Measurements from ENCODE around the gene SSB. TPM values are rescaled to one million over a fixed set of nuclear protein-coding genes. Genes with fewer than 3 reads are reported as not detected.
A peak's percentile ranks its signal among the peaks of the same experiment; 100 is the strongest.

The SSB gene
- total and polyA plus RNA-seq, 2 of the 4 experiments (the other 2 are of a cell fraction) = 41.2 to 75.5 TPM

- H2AK5ac ChIP-seq (ENCODE audit: low read depth, low read length) = no peak overlapping the region
- no peak overlapping the region; the same call in 1 of the 2 replicates for H3K4me2 ChIP-seq (ENCODE audit: low read depth, low read length)
- no peak for ATAC-seq (ENCODE audit: low read depth)
- H2BK120ac ChIP-seq (ENCODE audit: low read depth, low read length) = no peak overlapping the region
- H3K4me3 ChIP-seq (ENCODE audit: insufficient read depth, low read depth, low read length) = no peak overlapping the region
- H3K27me3 ChIP-seq (ENCODE audit: control insufficient read depth, insufficient read depth, low read length) = no peaks in the 10 kb centered on the region
- ChIA-PET POLR2A (ENCODE audit: unreplicated experiment) (no interaction called here), CTCF (no interaction called here)
- no peak overlapping the region for H3K9ac ChIP-seq (ENCODE audit: low read depth, low read length)
- no peak overlapping the region for H4K5ac ChIP-seq (ENCODE audit: low read depth, low read length)
- H4K8ac ChIP-seq (ENCODE audit: low read depth in 2 of 2, low read length in 2 of 2) = no peak overlapping the region
- H2BK15ac ChIP-seq (ENCODE audit: low read depth, low read length) = no peak overlapping the region
- H2BK5ac ChIP-seq (ENCODE audit: low read depth, low read length, poor library complexity, severe bottlenecking) = no peak overlapping the region
- no peak overlapping the region for H4K91ac ChIP-seq (ENCODE audit: insufficient read depth, low read depth, low read length)
- DNase-seq = peak; percentile 14
- 0 out of 2 replicates have a peak, but pooled peaks cover 3% of the 10 kb centered on the region for H3K9me1 ChIP-seq (ENCODE audit: insufficient read depth, low read length)
- peaks cover 4% of the 10 kb centered on the region for H3K4me1 ChIP-seq (ENCODE audit: control insufficient read depth, insufficient read depth, low read length)
- no peak for TF ChIP-seq MXI1 (IDR thresholded peaks at IDR 0.05; ENCODE audit: borderline replicate concordance, low read depth, low read length)
- TF ChIP-seq CHD1 (IDR thresholded peaks at IDR 0.05; ENCODE audit: low read depth, low read length) = no peak
- no peak for TF ChIP-seq NFE2L2 (IDR thresholded peaks at IDR 0.05; ENCODE audit: low read depth, low read length)
- TF ChIP-seq RCOR1 (IDR thresholded peaks at IDR 0.05; ENCODE audit: insufficient replicate concordance, low read length) = no peak
- TF ChIP-seq SMC3 (IDR thresholded peaks at IDR 0.05; ENCODE audit: low read depth, low read length) = no peak
- TF ChIP-seq POLR2A (IDR thresholded peaks at IDR 0.05; ENCODE audit: low read depth, low read length) = no peak
- no peak for TF ChIP-seq MAFK (IDR thresholded peaks at IDR 0.05; ENCODE audit: low read depth, low read length)
- TF ChIP-seq FOS (IDR thresholded peaks at IDR 0.05; ENCODE audit: low read depth, low read length) = no peak
- no peak for TF ChIP-seq RAD21 (IDR thresholded peaks at IDR 0.05; ENCODE audit: low read length)
- TF ChIP-seq, protein P1, sequence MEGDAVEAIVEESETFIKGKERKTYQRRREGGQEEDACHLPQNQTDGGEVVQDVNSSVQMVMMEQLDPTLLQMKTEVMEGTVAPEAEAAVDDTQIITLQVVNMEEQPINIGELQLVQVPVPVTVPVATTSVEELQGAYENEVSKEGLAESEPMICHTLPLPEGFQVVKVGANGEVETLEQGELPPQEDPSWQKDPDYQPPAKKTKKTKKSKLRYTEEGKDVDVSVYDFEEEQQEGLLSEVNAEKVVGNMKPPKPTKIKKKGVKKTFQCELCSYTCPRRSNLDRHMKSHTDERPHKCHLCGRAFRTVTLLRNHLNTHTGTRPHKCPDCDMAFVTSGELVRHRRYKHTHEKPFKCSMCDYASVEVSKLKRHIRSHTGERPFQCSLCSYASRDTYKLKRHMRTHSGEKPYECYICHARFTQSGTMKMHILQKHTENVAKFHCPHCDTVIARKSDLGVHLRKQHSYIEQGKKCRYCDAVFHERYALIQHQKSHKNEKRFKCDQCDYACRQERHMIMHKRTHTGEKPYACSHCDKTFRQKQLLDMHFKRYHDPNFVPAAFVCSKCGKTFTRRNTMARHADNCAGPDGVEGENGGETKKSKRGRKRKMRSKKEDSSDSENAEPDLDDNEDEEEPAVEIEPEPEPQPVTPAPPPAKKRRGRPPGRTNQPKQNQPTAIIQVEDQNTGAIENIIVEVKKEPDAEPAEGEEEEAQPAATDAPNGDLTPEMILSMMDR (conservative IDR thresholded peaks at IDR 0.05; ENCODE audit: low read depth, low read length) = no peak
- no peak for TF ChIP-seq CEBPB (IDR thresholded peaks at IDR 0.05; ENCODE audit: low read depth, low read length)
- TF ChIP-seq BHLHE40 (IDR thresholded peaks at IDR 0.05; ENCODE audit: low read depth, low read length) = no peak
- TF ChIP-seq, protein P2, sequence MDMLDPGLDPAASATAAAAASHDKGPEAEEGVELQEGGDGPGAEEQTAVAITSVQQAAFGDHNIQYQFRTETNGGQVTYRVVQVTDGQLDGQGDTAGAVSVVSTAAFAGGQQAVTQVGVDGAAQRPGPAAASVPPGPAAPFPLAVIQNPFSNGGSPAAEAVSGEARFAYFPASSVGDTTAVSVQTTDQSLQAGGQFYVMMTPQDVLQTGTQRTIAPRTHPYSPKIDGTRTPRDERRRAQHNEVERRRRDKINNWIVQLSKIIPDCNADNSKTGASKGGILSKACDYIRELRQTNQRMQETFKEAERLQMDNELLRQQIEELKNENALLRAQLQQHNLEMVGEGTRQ (IDR thresholded peaks at IDR 0.05; ENCODE audit: low read depth, low read length) = no peak
- no peak for TF ChIP-seq MAZ (IDR thresholded peaks at IDR 0.05; ENCODE audit: borderline replicate concordance, low read depth, low read length)
- no peak for TF ChIP-seq RFX5 (IDR thresholded peaks at IDR 0.05; ENCODE audit: low read depth, low read length)
- TF ChIP-seq, protein P3, sequence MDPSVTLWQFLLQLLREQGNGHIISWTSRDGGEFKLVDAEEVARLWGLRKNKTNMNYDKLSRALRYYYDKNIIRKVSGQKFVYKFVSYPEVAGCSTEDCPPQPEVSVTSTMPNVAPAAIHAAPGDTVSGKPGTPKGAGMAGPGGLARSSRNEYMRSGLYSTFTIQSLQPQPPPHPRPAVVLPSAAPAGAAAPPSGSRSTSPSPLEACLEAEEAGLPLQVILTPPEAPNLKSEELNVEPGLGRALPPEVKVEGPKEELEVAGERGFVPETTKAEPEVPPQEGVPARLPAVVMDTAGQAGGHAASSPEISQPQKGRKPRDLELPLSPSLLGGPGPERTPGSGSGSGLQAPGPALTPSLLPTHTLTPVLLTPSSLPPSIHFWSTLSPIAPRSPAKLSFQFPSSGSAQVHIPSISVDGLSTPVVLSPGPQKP (IDR thresholded peaks at IDR 0.05; ENCODE audit: borderline replicate concordance, low read depth, low read length) = no peak
- dilution Hi-C loops (cut with HindIII; ENCODE audit: low sequenced_read_pairs, unreplicated experiment) = no loop called here
- H2BK20ac ChIP-seq (ENCODE audit: low read depth, low read length) = no peak overlapping the region
- intact Hi-C loops (cut with micrococcal nuclease) = no loop called here
- H3K23ac ChIP-seq (ENCODE audit: low read depth, low read length) = no peak overlapping the region
- no TSS peak for BruUV-seq (replicated peaks)
- no peak overlapping the region for H3K14ac ChIP-seq (replicated peaks; ENCODE audit: low read depth, low read length)
- no peaks in the 10 kb centered on the region for H3K9me3 ChIP-seq (ENCODE audit: control insufficient read depth, insufficient read depth, low read length)
- no peak overlapping the region for H3K4ac ChIP-seq (ENCODE audit: low read depth, low read length)
- H3K56ac ChIP-seq (ENCODE audit: extremely low read depth, insufficient read depth, low read length) = no peak overlapping the region
- no CpG with 5 or more reads among the region's 4 CpGs for WGBS, 2 experiments (ENCODE audit: extremely low coverage in 2 of 2, insufficient read length in 1 of 2)
- peaks cover 2% of the 10 kb centered on the region; the same call in 1 of the 2 replicates for H3K36me3 ChIP-seq (ENCODE audit: control insufficient read depth, insufficient read depth, low read length)
- no peak overlapping the region for H3K27ac ChIP-seq (ENCODE audit: insufficient read depth, low read length)
- H2AK9ac ChIP-seq (replicated peaks; ENCODE audit: low read depth, low read length, poor library complexity) = no peak overlapping the region
- in situ Hi-C loops (cut with MboI; ENCODE audit: low sequenced_read_pairs) = loop anchor here (25.0 kb wide), 1 partner anchor 1114 kb away; the partner anchor contains the start of gene GORASP2
- H4K20me1 ChIP-seq (ENCODE audit: insufficient read depth, low read length) = peaks cover 3% of the 10 kb centered on the region
- no peak overlapping the region for H3K18ac ChIP-seq (ENCODE audit: low read depth, low read length)
- H2AFZ ChIP-seq (replicated peaks; ENCODE audit: low read length, poor library complexity) = no peak overlapping the region
- peaks cover 21 to 50% of the 10 kb centered on the region in 2 experiments for H3K79me1 ChIP-seq (ENCODE audit: low read depth in 1 of 2, low read length in 2 of 2)
Measured at GRCh38 chr2:169822785-169823392, 24.2 kb downstream of the SSB start.

Data from IMR-90 (cell line).